ENCODE results near the gene SFXN5. TPM values are rescaled to one million over a fixed set of nuclear protein-coding genes. Genes with fewer than 3 reads are reported as not detected.

Gene SFXN5
- total RNA-seq, 2 experiments from 2014 or later = 11.9 to 13.3 TPM

DNA sequence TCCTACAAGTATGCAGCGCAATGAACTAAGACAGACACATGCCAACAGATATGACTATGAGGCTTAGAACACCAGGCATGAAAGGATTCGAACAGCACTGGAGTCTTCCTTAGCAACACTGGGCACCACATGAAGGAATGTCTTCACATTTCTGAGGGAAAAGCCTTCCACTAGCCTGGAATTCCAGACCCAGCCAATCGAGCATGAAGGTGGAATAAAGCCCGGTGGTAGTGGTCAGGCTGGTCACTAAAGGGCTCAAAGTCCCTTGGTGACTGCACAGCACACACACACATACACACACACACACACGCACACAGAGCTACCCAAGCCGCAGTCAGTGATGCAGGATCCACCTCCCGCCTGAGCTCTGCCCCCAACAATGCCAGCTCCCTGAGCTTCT lies 19.7 kb upstream of the SFXN5 start:
- peaks cover 2% of the 10 kb centered on the region for H3K27me3 Mint-ChIP-seq
- DNase-seq = no peak
- H3K4me3 Mint-ChIP-seq = no peak overlapping the region
- no peak overlapping the region for H3K27ac Mint-ChIP-seq
- H3K4me1 Mint-ChIP-seq = no peaks in the 10 kb centered on the region
- H3K9me3 Mint-ChIP-seq = no peaks in the 10 kb centered on the region
- no peaks in the 10 kb centered on the region for H3K36me3 Mint-ChIP-seq
- no peak for ATAC-seq (ENCODE audit: low read depth)
- POLR2A ChIA-PET = no interaction called here

DNA sequence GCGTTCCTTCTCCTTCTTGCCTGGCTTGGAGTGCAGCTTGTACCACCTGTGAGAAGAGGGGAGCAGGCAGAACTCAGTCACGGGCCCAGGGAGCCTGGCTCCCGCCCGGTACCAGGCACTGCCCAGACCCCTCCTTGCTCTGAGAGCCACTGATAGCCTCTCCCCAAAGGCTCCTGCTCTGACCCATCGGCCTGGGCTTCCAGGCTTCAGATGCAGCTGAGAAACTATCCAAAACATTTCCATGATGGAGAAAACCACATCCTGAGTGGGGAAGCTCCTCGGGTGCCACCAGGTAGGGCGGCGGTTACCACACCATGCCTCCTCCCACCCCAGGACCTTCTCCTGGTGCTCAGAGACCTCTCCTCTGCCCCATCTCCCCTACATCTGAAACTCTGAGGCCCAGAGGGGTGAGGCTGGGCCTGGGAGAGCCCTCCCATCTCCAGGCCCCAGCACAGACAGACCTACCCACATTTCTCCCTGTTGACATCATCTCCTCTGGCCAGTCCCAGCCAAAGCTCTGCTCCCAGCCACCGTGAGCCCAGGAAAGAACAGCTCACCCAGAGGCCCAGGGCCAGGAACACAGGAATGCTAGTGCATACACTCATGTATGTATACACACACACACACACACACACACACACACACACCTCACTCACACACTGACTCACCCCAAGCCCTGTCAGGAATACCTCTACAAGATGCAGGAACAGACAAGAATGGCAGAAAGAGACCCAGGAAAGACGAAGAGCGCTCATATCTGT lies 17.9 kb upstream of the SFXN5 start:
- Mint-ChIP-seq H3K27ac (no peak overlapping the region), H3K27me3 (peaks cover 2% of the 10 kb centered on the region), H3K4me3 (no peak overlapping the region), H3K9me3 (no peaks in the 10 kb centered on the region), H3K36me3 (no peaks in the 10 kb centered on the region), H3K4me1 (no peaks in the 10 kb centered on the region)
- ATAC-seq (ENCODE audit: low read depth) = no peak
- POLR2A ChIA-PET = interaction anchor here (1.6 kb wide), 1 partner anchor 18 kb away, joined by 3 read pairs; the partner anchor contains the start of gene SFXN5
- DNase-seq = no peak

DNA sequence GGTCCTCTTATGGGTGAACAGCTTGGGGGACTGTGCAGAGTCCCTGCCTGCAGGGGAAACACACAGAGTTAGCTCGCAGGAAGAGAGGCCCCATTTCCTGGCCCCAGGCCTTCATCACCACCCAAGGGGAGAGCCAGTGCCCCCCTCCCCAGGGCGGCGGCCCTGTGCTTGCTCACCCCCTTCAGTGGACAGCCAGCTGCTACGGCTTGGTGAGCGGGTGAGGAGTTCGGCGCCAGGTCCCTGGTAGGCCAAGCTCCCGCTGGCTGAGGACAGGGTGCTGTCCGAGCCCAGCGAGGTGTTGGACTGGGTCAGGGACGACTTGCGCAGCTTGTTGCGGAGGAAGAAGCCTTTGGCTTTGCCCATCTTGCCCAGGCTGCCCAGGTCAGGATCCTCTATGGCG lies 17.2 kb upstream of the SFXN5 start:
- ATAC-seq (ENCODE audit: low read depth) = no peak
- Mint-ChIP-seq H3K27me3 (peaks cover 2% of the 10 kb centered on the region), H3K27ac (no peak overlapping the region), H3K4me1 (no peaks in the 10 kb centered on the region), H3K9me3 (no peaks in the 10 kb centered on the region), H3K36me3 (no peaks in the 10 kb centered on the region), H3K4me3 (no peak overlapping the region)
- POLR2A ChIA-PET = interaction anchor here (1.6 kb wide), 1 partner anchor 17 kb away, joined by 3 read pairs; the partner anchor contains the start of gene SFXN5
- DNase-seq = no peak

DNA sequence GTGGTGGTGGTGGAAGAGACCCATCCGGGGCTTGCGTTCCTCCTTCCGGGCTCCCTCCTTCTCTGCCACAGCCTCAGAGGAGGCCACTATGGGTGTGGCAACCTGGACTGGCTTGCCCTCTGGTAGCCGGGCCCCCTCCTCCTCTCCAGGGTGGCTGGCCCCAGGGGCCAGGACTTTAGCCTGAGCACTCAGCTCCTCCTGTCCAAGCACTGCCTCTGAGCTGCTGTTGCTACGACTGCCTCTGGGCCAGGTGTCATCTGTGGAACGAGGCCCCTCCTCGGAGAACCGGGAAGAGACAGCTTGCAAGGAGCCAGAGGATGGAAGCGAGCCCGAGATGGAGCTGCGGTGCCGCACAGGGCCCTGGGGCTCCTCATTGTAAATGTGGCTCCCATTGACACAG lies 16.7 kb upstream of the SFXN5 start:
- ATAC-seq (ENCODE audit: low read depth) (no peak), DNase-seq (no peak)
- Mint-ChIP-seq H3K36me3 (no peaks in the 10 kb centered on the region), H3K27ac (no peak overlapping the region), H3K9me3 (no peaks in the 10 kb centered on the region), H3K4me1 (no peaks in the 10 kb centered on the region), H3K27me3 (peaks cover 2% of the 10 kb centered on the region), H3K4me3 (no peak overlapping the region)
- POLR2A ChIA-PET = interaction anchor here (1.6 kb wide), 1 partner anchor 17 kb away, joined by 3 read pairs; the partner anchor contains the start of gene SFXN5

DNA sequence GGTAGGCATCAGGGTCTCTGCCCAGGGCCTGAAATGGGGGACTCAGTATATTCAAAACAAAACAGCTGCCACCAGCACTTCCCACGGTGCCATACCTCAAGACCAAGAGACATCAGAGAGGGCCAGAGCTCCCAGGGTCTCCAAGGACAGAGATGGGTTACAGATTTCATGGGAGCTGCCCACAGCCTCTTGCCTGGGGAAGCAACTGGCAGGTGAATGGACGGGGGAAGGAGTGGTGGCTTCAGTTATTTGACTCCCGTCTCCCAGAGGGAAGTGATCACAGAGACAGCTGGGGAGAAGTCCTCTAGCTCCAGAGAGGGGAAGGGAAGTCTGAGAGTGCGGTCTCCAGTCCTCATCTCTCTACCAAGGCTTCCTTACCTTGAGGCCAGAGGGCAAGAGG lies 15.8 kb upstream of the SFXN5 start:
- Mint-ChIP-seq H3K27ac (no peak overlapping the region), H3K27me3 (peaks cover 2% of the 10 kb centered on the region), H3K36me3 (no peaks in the 10 kb centered on the region), H3K9me3 (no peaks in the 10 kb centered on the region), H3K4me3 (no peak overlapping the region), H3K4me1 (no peaks in the 10 kb centered on the region)
- ATAC-seq (ENCODE audit: low read depth) (no peak), DNase-seq (no peak)
- POLR2A ChIA-PET = no interaction called here

DNA sequence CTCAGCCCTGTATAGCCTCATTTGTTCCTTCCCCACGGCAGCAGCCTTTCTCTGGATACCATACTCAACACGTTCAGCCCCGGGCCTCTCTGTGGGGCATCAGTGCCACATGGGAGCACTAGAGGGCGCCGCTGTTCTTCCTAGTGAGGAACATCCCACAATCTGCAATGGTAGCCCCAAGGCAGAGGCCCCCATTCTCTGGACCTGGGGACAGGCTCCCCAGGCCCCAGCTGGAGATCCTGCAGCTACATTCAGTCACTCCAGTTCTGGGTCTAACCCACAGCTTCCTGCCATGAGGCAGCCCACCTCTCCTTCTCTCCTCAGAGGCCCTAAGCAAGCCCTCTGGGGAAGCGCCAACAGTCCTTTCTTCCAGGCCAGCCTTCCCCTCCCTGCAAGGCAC lies 14.2 kb upstream of the SFXN5 start:
- POLR2A ChIA-PET = no interaction called here
- Mint-ChIP-seq H3K4me1 (no peaks in the 10 kb centered on the region), H3K27me3 (peaks cover 2% of the 10 kb centered on the region), H3K27ac (no peak overlapping the region), H3K4me3 (no peak overlapping the region), H3K36me3 (no peaks in the 10 kb centered on the region), H3K9me3 (no peaks in the 10 kb centered on the region)
- peak; percentile 85 for DNase-seq
- peak; percentile 88 for ATAC-seq (ENCODE audit: low read depth)

DNA sequence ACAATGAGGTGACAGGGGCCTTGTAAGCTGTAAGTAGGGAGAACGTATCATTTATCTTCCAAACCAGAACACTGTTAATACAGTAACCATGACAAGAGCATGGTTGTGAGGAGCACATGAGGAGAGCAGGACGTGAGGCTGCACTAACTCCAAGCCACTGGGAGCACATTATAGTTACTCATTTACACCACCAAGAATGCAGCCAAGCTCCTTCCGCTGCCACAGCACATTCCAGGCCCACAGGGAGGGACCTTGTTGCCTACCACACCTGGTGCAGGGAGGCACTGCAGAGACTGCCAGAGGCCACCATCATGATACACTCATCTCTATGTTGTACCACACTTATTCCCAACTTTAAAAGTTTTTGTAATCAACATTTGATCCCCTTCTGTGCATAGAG lies 13.5 kb upstream of the SFXN5 start:
- ATAC-seq (ENCODE audit: low read depth) = no peak
- H3K36me3 Mint-ChIP-seq = no peaks in the 10 kb centered on the region
- no peak for DNase-seq
- H3K27ac Mint-ChIP-seq = no peak overlapping the region
- no peak overlapping the region for H3K4me3 Mint-ChIP-seq
- no peaks in the 10 kb centered on the region for H3K27me3 Mint-ChIP-seq
- no peaks in the 10 kb centered on the region for H3K4me1 Mint-ChIP-seq
- no peaks in the 10 kb centered on the region for H3K9me3 Mint-ChIP-seq
- POLR2A ChIA-PET = no interaction called here

DNA sequence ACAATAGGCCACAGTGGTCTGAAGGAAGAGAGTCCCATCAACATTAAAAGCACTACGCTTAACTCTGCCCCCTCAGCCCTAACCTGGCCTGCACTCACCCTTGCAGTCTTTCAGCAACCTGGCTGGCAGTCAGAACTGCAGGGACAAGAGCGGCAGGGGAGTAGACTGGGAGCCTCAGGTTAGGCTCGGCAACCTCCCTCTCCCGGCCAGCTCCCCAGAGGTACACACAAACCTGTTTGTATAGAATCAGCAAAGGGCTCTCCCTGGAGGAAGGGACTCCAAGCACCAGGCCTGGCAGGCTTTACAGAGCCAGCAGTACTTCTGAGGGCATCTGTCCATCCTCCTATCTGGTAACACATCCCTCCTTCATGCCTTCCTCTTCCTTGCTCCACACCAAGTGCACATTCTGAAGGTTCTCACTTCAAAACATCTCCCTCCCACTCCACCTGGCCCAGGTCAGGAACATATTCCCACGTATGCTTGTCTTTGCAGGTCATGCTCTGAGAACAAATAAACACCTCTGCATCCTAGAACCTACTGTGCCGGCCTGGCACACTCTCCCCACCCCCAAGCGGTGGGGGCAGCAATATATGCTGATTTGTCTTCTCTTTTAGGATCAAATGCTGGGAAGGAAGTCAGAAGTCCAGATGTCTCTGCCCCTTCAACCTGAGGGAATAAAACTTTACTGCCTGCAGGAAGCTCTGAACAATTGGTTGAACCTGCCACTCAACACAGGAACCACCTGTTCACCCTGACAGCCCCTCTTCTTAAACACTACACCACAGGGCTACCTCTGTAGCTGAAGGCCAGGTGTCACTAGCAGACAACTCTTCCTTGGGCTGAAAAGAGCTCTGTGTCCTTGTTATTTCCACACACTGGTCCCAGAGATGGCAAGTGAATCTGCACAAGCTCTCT lies 12.6 kb upstream of the SFXN5 start:
- DNase-seq (no peak), ATAC-seq (ENCODE audit: low read depth) (no peak)
- no peaks in the 10 kb centered on the region for H3K4me1 Mint-ChIP-seq
- no peaks in the 10 kb centered on the region for H3K9me3 Mint-ChIP-seq
- no peak overlapping the region for H3K4me3 Mint-ChIP-seq
- H3K36me3 Mint-ChIP-seq = no peaks in the 10 kb centered on the region
- no peaks in the 10 kb centered on the region for H3K27me3 Mint-ChIP-seq
- no peak overlapping the region for H3K27ac Mint-ChIP-seq
- POLR2A ChIA-PET = no interaction called here

DNA sequence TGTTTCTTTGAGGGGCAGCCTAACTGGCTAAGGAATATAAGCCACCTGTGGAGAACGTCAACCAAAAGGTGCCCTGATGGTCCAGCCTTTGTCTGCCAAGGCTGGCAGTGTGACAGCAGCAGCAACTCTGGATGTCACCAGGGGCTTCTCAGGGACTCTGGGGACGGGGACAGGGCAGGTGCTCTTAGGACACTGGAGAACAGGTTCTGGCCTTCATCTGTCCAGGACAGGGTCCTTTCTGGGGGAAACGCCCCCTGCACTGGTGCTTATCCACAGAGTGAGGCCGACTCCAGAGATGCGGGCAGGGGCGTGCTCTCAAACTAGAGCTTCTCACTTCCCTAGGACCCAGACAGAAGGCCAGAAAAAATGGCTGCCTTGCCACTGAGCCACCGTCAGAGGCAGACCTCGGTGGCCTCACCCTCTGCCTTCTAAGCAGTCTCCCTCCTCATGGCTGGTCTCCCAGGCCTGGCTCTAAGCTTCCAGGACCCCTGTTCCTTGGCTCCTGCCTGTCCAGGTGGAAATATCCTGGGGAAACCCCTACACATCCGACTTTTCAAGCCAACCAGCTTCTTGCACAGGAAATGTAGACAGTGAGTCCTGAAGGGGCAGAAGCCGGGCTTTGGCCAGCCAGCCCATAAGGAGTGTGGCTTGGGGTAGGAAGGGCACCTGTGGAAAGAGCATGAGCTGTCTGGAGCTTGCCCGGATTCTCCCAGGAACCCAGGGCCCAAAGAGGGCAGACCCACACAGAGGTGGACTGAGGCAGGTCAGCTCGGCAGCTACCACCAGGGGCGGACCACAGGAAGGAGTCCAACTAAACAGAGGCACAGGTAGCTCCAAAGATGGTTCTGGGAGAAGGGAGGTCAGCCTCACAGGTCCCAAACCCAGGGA lies 11.3 kb upstream of the SFXN5 start:
- POLR2A ChIA-PET = no interaction called here
- no peak for DNase-seq
- Mint-ChIP-seq H3K27me3 (no peaks in the 10 kb centered on the region), H3K9me3 (no peaks in the 10 kb centered on the region), H3K4me1 (no peaks in the 10 kb centered on the region), H3K4me3 (no peak overlapping the region), H3K36me3 (no peaks in the 10 kb centered on the region), H3K27ac (no peak overlapping the region)
- no peak for ATAC-seq (ENCODE audit: low read depth)

DNA sequence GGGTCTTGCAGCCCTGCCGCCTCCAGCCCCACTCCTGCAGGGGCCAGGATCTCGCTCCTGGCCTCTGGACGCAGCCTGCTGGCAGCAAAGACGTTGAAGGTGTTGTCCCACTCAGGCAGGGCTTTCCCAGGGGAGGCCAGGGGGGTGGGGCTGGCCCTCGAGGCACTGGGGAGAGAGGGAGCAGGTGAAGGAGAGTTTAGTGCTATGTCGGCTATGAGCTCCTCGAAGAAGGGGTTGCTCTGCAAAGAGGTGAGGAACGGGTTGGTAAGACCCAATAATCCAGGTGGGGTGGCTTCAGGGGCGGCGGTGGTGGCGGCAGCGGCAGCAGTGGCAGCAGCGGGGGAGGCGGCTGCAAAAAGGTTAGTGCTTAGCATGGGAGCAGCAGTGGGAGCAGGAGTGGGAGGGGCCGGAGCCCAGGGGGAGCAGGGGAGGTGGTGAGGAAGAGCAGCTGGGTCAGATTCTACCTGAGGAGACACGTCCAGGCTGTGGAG lies 9.7 kb upstream of the SFXN5 start:
- no peaks in the 10 kb centered on the region for H3K4me1 Mint-ChIP-seq
- H3K4me3 Mint-ChIP-seq = no peak overlapping the region
- H3K27me3 Mint-ChIP-seq = peaks cover 3% of the 10 kb centered on the region
- no peaks in the 10 kb centered on the region for H3K36me3 Mint-ChIP-seq
- H3K27ac Mint-ChIP-seq = no peak overlapping the region
- no peaks in the 10 kb centered on the region for H3K9me3 Mint-ChIP-seq
- DNase-seq (no peak), ATAC-seq (ENCODE audit: low read depth) (no peak)
- POLR2A ChIA-PET = no interaction called here

DNA sequence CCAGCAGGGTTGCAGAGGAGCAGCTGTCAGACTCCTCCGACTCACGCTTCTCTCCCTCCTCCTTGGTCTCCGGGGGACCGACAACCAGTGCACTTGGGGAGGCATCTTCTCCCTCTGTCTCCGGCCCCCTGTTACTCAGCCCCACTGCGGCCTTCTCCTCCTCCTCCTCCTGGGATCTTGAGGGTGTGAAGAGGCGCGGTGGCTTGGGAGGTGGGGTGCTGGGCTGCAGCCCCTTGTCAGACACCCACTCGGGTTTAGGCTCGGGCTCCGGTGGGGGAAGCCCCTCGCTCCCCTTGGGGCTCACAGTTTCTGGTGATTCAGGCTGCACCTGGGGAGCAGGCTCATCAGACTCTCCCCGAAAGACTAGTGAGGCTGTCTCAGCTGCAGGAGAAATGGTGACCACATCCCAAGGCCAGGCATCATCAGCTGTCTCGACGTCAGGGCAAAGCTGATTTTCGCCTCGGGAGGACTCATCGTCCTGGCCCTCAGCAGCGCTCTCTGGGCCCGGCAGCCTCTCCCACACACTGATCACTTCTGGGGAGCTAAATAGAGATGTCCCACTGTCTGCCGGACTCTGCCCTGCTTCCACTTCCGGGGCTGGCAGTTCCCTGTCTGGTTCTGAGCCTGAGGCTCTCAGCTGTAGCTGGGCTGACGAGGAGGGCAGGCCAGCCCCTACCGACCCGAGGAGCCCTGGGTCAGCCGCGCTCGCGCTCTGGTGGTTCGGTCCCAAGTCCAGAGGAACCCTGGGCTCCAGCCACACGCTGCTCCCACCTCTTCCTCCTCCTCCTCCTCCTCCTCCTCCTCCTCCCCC lies 9.0 kb upstream of the SFXN5 start:
- Mint-ChIP-seq H3K27ac (no peak overlapping the region), H3K4me3 (no peak overlapping the region), H3K27me3 (peaks cover 3% of the 10 kb centered on the region), H3K9me3 (no peaks in the 10 kb centered on the region), H3K36me3 (no peaks in the 10 kb centered on the region), H3K4me1 (no peaks in the 10 kb centered on the region)
- ATAC-seq (ENCODE audit: low read depth) (no peak), DNase-seq (no peak)
- POLR2A ChIA-PET = no interaction called here

DNA sequence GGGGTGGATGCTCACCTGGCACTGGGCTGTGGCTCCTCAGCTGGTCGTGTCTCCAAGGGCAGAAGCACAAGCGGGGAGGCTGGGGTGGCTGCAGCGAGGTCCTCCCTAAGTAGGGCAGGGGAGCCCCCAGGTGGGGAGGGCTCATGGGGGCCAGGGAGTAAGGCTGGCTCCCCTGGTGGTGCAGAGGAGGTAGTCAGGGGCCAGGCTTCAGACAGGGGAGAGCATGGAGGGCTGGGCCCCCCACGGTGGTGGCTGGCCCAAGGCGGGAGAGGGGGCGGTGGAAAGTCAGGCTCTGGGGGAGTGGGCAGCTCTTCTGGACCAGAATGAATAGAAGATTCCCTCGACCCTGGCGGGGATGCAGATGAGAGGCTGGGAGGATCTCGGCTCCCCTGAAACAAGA lies 8.1 kb upstream of the SFXN5 start:
- no peak overlapping the region for H3K4me3 Mint-ChIP-seq
- no peaks in the 10 kb centered on the region for H3K9me3 Mint-ChIP-seq
- no peaks in the 10 kb centered on the region for H3K36me3 Mint-ChIP-seq
- peaks cover 3% of the 10 kb centered on the region for H3K27me3 Mint-ChIP-seq
- no peaks in the 10 kb centered on the region for H3K4me1 Mint-ChIP-seq
- DNase-seq (no peak), ATAC-seq (ENCODE audit: low read depth) (no peak)
- H3K27ac Mint-ChIP-seq = no peak overlapping the region
- POLR2A ChIA-PET = no interaction called here
